K562 (cell line): ENCODE results near the gene ZNF862. TPM values are rescaled to one million over a fixed set of nuclear protein-coding genes. Genes with fewer than 3 reads are reported as not detected.
A peak's percentile ranks its signal among the peaks of the same experiment; 100 is the strongest.

Experiments
- ATAC-seq: fragments of 200-7000 bp; cut with Tn5 transposase; 3 replicates; pipeline ENCODE4 v1.9.1; 2020; ENCODE audit warnings: moderate library complexity
- BruUV-seq: library from RNA; stranded (reverse); fragments of 400-500 nt; replicated peaks from 2 replicates; lab custom pipeline; 2021; lab: Mats Ljungman, UMichigan
- CTCF ChIA-PET: fragments of 300-600 bp; formaldehyde crosslinking; extraction: SDS; loops from one replicate; lab custom pipeline; 2021; ENCODE audit warnings: low intra/inter-chr PET ratio; lab: Yijun Ruan, JAX
- POLR2A ChIA-PET: fragments of 300-600, 350-650 bp; sonication (Branson Sonifier 250); formaldehyde crosslinking; extraction: SDS; loops from one replicate; lab custom pipeline; 2021; ENCODE audit warnings: antibody characterized with exemption, inconsistent platforms; lab: Yijun Ruan, JAX
- DNase-seq, 4 experiments: peaks; one replicate each; pipeline versions ENCODE4 v3.0.0 to v3.0.0-alpha.2; 2011 to 2018; ENCODE audit warnings: low spot score in 3 of 4, mixed read lengths in 3 of 4; ENCODE audit errors: extremely low read depth in 1 of 4
- FAIRE-seq: peaks from 2 replicates; lab custom pipeline; 2011; peaks lifted over from hg19 to GRCh38; lab: Jason Lieb, UNC
- H2AFZ ChIP-seq: 2 replicates; pipeline ENCODE4 v1.6.0; 2011; ENCODE audit warnings: low read depth, low read length, control low read depth, inconsistent platforms
- H3K27ac ChIP-seq: fragments of 200-600 bp; 3 replicates; pipeline ENCODE4 v1.8.0; 2011; ENCODE audit warnings: low read depth, mild to moderate bottlenecking, control low read depth, inconsistent platforms, low read length, moderate library complexity, mixed read lengths; ENCODE audit errors: extremely low read depth
- H3K27me3 ChIP-seq, 2 experiments: fragments of 300-600 bp in 1 of 2; 2 replicates in 1 of 2; 3 replicates in 1 of 2; pipeline versions ENCODE4 v1.6.0 to v1.8.0; 2011; ENCODE audit warnings: inconsistent platforms in 2 of 2, low read length in 2 of 2, mild to moderate bottlenecking in 1 of 2, mixed read lengths in 1 of 2, moderate library complexity in 1 of 2; ENCODE audit not compliant: control insufficient read depth in 2 of 2, insufficient read depth in 2 of 2
- H3K36me3 ChIP-seq: fragments of 300-600 bp; 3 replicates; pipeline ENCODE4 v1.8.0; 2011; ENCODE audit warnings: mild to moderate bottlenecking, low read length, inconsistent platforms; ENCODE audit not compliant: control insufficient read depth, insufficient read depth
- H3K4me1 ChIP-seq, 2 experiments: fragments of 200-600 bp in 1 of 2; replicated peaks in 1 of 2; 2 replicates in 1 of 2; 3 replicates in 1 of 2; pipeline versions ENCODE4 v1.5.1 to v1.8.0; 2011; ENCODE audit warnings: inconsistent platforms in 2 of 2, low read length in 2 of 2, mild to moderate bottlenecking in 1 of 2, mixed read lengths in 1 of 2, moderate library complexity in 1 of 2; ENCODE audit not compliant: control insufficient read depth in 2 of 2, insufficient read depth in 2 of 2
- H3K4me2 ChIP-seq: 2 replicates; pipeline ENCODE4 v1.6.1; 2011; ENCODE audit warnings: low read length, control low read depth, inconsistent platforms, mixed read lengths; ENCODE audit not compliant: insufficient read depth
- H3K4me3 ChIP-seq: fragments of 200-600 bp; sonication (generic), shearing (Covaris generic); 2 replicates; pipeline ENCODE4 v1.5.1; 2016; ENCODE audit warnings: control low read depth, inconsistent platforms
- H3K79me2 ChIP-seq: fragments of 200-600 bp; 3 replicates; pipeline ENCODE4 v1.8.0; 2011; ENCODE audit warnings: low read length, inconsistent platforms; ENCODE audit not compliant: control insufficient read depth, insufficient read depth
- H3K9ac ChIP-seq, 2 experiments: 2 replicates each; pipeline versions ENCODE4 v1.6.0 to v1.6.1; 2011; ENCODE audit warnings: low read depth in 2 of 2, low read length in 2 of 2, control low read depth in 1 of 2, inconsistent platforms in 1 of 2, mild to moderate bottlenecking in 1 of 2, mixed read lengths in 1 of 2; ENCODE audit not compliant: insufficient read depth in 1 of 2
- H3K9me1 ChIP-seq: one replicate; pipeline ENCODE4 v1.6.0; 2011; ENCODE audit warnings: inconsistent platforms, mild to moderate bottlenecking, low read length, moderate library complexity; ENCODE audit not compliant: control insufficient read depth, insufficient read depth
- H3K9me3 ChIP-seq: replicated peaks from 2 replicates; pipeline ENCODE4 v1.5.1; 2011; ENCODE audit warnings: low read depth, low read length, inconsistent platforms; ENCODE audit not compliant: control insufficient read depth, insufficient read depth
- H4K20me1 ChIP-seq: replicated peaks from 2 replicates; pipeline ENCODE4 v1.6.1; 2011; ENCODE audit warnings: low read length, inconsistent platforms, mixed read lengths; ENCODE audit not compliant: control insufficient read depth, insufficient read depth
- ASH1L ChIP-seq: fragments of 450-650 bp; IDR thresholded peaks from 2 replicates; pipeline ENCODE4 v1.6.1; 2018; ENCODE audit warnings: borderline replicate concordance, mild to moderate bottlenecking, low read depth; ENCODE audit not compliant: partially characterized antibody
- CREB3 ChIP-seq: fragments of 450-650 bp; conservative IDR thresholded peaks from 2 replicates; pipeline ENCODE4 v1.6.1; 2016; ENCODE audit warnings: missing genetic modification characterization, low read depth, mild to moderate bottlenecking, missing compliant biosample characterization, moderate library complexity
- ETV6 ChIP-seq, 3 experiments: fragments of 150-350 bp in 1 of 3; sonication (generic) in 1 of 3; formaldehyde crosslinking in 1 of 3; IDR thresholded peaks; 2 replicates each; pipeline versions ENCODE4 v1.6.1 to v1.8.0; 2014 to 2022; ENCODE audit warnings: borderline replicate concordance in 2 of 3, low read depth in 2 of 3, antibody characterized with exemption in 1 of 3, low read length in 1 of 3, mild to moderate bottlenecking in 1 of 3, missing genetic modification reagents in 1 of 3
- FOXA3 ChIP-seq, 2 experiments: fragments of 450-650 bp in 1 of 2; sonication (generic) in 1 of 2; formaldehyde crosslinking; IDR thresholded peaks in 1 of 2; conservative IDR thresholded peaks in 1 of 2; 2 replicates each; pipeline versions ENCODE4 v1.4.0 to v1.8.0; 2020 to 2022; ENCODE audit warnings: mild to moderate bottlenecking in 2 of 2, missing genetic modification reagents in 1 of 2
- TEAD1 ChIP-seq, 2 experiments: fragments of 450-650 bp in 1 of 2; sonication (generic) in 1 of 2; formaldehyde crosslinking; IDR thresholded peaks; 2 replicates each; pipeline versions ENCODE4 v1.4.0 to v1.8.0; 2020 to 2022; ENCODE audit warnings: mild to moderate bottlenecking in 2 of 2, missing genetic modification reagents in 1 of 2
- ZNF134 ChIP-seq: fragments of 250-450 bp; sonication (Bioruptor Pico); conservative IDR thresholded peaks from 2 replicates; pipeline ENCODE4 v1.4.0; 2020
- ZNF778 ChIP-seq: fragments of 450-650 bp; formaldehyde crosslinking; IDR thresholded peaks from 2 replicates; pipeline ENCODE4 v1.4.0; 2020; ENCODE audit warnings: mild to moderate bottlenecking, moderate library complexity
- WGBS: fragments of 100-300 bp; shearing (Covaris generic); methylation state at CpG from one replicate; pipeline ENCODE4 v1.1.6; 2016; ENCODE audit warnings: low coverage, mixed read lengths; ENCODE audit not compliant: insufficient coverage; ENCODE audit errors: missing lambda C conversion rate; 5-methylcytosine and 5-hydroxymethylcytosine counted together
- in situ Hi-C: fragments of 300-500 bp; cut with MboI; formaldehyde crosslinking; loops from 4 replicates; pipeline ENCODE4 v1.15.0; 2018; ENCODE audit warnings: inconsistent platforms, mixed read lengths
- intact Hi-C: fragments of 100-400 bp; cut with micrococcal nuclease; formaldehyde crosslinking; loops from 2 replicates; pipeline ENCODE4 v1.14.2; 2022
- polyA plus RNA-seq, 8 experiments: library from polyadenylated mRNA; depleted of rRNA in 4 of 8; stranded (reverse) in 5 of 8; unstranded in 3 of 8; fragments of >200 nt; fragmentation: Nextera tagmentation in 2 of 8; fragmentation: Illumina TruSeq in 1 of 8; extraction: Ambion mirVana in 2 of 8; extraction: Trizol in 1 of 8; gene quantifications; 2 replicates each; pipeline versions ENCODE4 v1.2.1 to v1.2.3, GENCODE V29; 2011 to 2014; ENCODE audit warnings: inconsistent platforms in 1 of 8, missing spikeins in 1 of 8
- total RNA-seq, 7 experiments: library from RNA; depleted of rRNA in 6 of 7; stranded (reverse); fragments of >200 nt in 6 of 7; fragmentation: Illumina TruSeq in 2 of 7; extraction: Trizol in 2 of 7; gene quantifications; 2 replicates each; pipeline versions ENCODE4 v1.2.1 to v1.2.3, GENCODE V29; 2011 to 2021; ENCODE audit warnings: low replicate concordance in 1 of 7
- TF ChIP-seq, protein P1 (sequence below), 3 experiments: fragments of 200-800 bp in 1 of 3; fragments of 250-450 bp in 1 of 3; fragments of 450-650 bp in 1 of 3; sonication (Bioruptor Pico) in 1 of 3; sonication (Bioruptor generic) in 1 of 3; formaldehyde crosslinking in 1 of 3; IDR thresholded peaks; 2 replicates each; pipeline versions ENCODE4 v1.6.1 to v1.8.0; 2016 to 2022; ENCODE audit warnings: mild to moderate bottlenecking in 2 of 3, missing genetic modification characterization in 2 of 3, missing compliant biosample characterization in 1 of 3, moderate library complexity in 1 of 3
- TF ChIP-seq, protein P2 (sequence below): sonication (generic); formaldehyde crosslinking; IDR thresholded peaks from 2 replicates; pipeline ENCODE4 v1.8.0; 2022; ENCODE audit warnings: mild to moderate bottlenecking, missing genetic modification reagents

Gene ZNF862
- total and polyA plus RNA-seq, 9 of the 15 experiments (the other 6 are each of a cell fraction or from before 2014, with no cell fraction given) = 1.1 to 3.9 (median 2.6) TPM

DNA sequence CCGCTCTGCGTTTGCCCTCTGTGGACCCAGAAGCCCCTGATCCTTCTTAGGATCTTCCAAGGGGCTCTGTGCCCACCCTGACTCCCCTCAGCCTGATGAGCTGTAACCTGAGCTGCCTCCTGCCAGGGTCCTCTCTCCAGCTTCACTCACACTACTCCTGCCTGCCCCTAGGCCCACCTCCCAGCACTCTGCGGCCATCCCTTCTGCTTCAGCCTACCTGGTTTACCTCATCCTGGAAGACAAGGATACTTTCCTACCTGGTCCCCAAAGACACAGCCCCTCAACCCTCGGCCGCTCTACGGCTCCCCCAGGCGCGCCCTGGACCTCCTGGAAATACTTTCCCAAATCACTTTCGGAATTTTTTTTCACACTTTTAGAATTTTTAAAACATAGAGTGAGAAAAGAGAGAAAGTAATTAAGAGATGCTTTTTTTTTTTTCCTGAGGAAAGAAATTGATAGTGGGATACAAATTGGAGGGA is 6.4 kb upstream of the ZNF862 start:
- peaks cover 6 to 24% of the 10 kb centered on the region in 2 experiments; a peak in 4 of 5 replicates for H3K4me1 ChIP-seq
- CTCF ChIA-PET = interaction anchor here (1.1 kb wide), 1 partner anchor 43 kb away, joined by 3 read pairs; no protein-coding TSS in a partner anchor
- no peak for TF ChIP-seq CREB3 (tag)
- TF ChIP-seq TEAD1 (CRISPR knock-in tag; IDR thresholded peaks at IDR 0.05) = no peak
- no peak for TF ChIP-seq ETV6 (IDR thresholded peaks at IDR 0.05; ENCODE audit: borderline replicate concordance in 1 of 2, low read depth in 2 of 2, low read length in 1 of 2)
- TF ChIP-seq ETV6 (CRISPR knock-in tag; IDR thresholded peaks at IDR 0.05; ENCODE audit: borderline replicate concordance) = no peak
- TF ChIP-seq, protein P1, sequence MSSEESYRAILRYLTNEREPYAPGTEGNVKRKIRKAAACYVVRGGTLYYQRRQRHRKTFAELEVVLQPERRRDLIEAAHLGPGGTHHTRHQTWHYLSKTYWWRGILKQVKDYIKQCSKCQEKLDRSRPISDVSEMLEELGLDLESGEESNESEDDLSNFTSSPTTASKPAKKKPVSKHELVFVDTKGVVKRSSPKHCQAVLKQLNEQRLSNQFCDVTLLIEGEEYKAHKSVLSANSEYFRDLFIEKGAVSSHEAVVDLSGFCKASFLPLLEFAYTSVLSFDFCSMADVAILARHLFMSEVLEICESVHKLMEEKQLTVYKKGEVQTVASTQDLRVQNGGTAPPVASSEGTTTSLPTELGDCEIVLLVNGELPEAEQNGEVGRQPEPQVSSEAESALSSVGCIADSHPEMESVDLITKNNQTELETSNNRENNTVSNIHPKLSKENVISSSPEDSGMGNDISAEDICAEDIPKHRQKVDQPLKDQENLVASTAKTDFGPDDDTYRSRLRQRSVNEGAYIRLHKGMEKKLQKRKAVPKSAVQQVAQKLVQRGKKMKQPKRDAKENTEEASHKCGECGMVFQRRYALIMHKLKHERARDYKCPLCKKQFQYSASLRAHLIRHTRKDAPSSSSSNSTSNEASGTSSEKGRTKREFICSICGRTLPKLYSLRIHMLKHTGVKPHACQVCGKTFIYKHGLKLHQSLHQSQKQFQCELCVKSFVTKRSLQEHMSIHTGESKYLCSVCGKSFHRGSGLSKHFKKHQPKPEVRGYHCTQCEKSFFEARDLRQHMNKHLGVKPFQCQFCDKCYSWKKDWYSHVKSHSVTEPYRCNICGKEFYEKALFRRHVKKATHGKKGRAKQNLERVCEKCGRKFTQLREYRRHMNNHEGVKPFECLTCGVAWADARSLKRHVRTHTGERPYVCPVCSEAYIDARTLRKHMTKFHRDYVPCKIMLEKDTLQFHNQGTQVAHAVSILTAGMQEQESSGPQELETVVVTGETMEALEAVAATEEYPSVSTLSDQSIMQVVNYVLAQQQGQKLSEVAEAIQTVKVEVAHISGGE (CRISPR knock-in tag; IDR thresholded peaks at IDR 0.05) = no peak
- TF ChIP-seq ZNF134 (CRISPR knock-in tag) = no peak
- TF ChIP-seq ASH1L = no peak
- no peak for TF ChIP-seq ZNF778 (CRISPR knock-in tag)
- no peak for TF ChIP-seq FOXA3 (CRISPR knock-in tag; conservative IDR thresholded peaks at IDR 0.05 in 1 of 2, IDR thresholded peaks at IDR 0.05 in 1 of 2)
- TF ChIP-seq, protein P2, sequence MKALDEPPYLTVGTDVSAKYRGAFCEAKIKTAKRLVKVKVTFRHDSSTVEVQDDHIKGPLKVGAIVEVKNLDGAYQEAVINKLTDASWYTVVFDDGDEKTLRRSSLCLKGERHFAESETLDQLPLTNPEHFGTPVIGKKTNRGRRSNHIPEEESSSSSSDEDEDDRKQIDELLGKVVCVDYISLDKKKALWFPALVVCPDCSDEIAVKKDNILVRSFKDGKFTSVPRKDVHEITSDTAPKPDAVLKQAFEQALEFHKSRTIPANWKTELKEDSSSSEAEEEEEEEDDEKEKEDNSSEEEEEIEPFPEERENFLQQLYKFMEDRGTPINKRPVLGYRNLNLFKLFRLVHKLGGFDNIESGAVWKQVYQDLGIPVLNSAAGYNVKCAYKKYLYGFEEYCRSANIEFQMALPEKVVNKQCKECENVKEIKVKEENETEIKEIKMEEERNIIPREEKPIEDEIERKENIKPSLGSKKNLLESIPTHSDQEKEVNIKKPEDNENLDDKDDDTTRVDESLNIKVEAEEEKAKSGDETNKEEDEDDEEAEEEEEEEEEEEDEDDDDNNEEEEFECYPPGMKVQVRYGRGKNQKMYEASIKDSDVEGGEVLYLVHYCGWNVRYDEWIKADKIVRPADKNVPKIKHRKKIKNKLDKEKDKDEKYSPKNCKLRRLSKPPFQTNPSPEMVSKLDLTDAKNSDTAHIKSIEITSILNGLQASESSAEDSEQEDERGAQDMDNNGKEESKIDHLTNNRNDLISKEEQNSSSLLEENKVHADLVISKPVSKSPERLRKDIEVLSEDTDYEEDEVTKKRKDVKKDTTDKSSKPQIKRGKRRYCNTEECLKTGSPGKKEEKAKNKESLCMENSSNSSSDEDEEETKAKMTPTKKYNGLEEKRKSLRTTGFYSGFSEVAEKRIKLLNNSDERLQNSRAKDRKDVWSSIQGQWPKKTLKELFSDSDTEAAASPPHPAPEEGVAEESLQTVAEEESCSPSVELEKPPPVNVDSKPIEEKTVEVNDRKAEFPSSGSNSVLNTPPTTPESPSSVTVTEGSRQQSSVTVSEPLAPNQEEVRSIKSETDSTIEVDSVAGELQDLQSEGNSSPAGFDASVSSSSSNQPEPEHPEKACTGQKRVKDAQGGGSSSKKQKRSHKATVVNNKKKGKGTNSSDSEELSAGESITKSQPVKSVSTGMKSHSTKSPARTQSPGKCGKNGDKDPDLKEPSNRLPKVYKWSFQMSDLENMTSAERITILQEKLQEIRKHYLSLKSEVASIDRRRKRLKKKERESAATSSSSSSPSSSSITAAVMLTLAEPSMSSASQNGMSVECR = no peak

More for the DNA sequence above, 6.4 kb upstream of the ZNF862 start:
- no peak overlapping the region for H3K27ac ChIP-seq
- peaks cover 30 to 46% of the 10 kb centered on the region in 2 experiments for H3K27me3 ChIP-seq
- in situ Hi-C loops (no loop called here), intact Hi-C loops (no loop called here)
- H4K20me1 ChIP-seq = peaks cover 14% of the 10 kb centered on the region
- H3K36me3 ChIP-seq = no peaks in the 10 kb centered on the region
- ATAC-seq = no peak
- H3K4me2 ChIP-seq = no peak overlapping the region
- POLR2A ChIA-PET = no interaction called here
- WGBS = 3% methylated on average over 9 of the region's 9 CpGs
- no peak for FAIRE-seq
- BruUV-seq = no TSS peak
- no peak overlapping the region for H3K4me3 ChIP-seq
- no peak for DNase-seq
- H2AFZ ChIP-seq = no peak overlapping the region
- H3K9me1 ChIP-seq = peaks cover 5% of the 10 kb centered on the region
- peak overlapping the region in 1 of 2 experiments; percentile 73; a peak in 2 of 4 replicates for H3K9ac ChIP-seq
- no peaks in the 10 kb centered on the region for H3K9me3 ChIP-seq
- no peaks in the 10 kb centered on the region for H3K79me2 ChIP-seq
